NCI-H1105 treated with DMSO at 0.1 percent for 48 hours (cell line): ENCODE measurements around the gene SCAPER.
"Not testable (repeated sequence)": the region's sequence is repeated elsewhere in the genome, so short reads cannot be mapped to it uniquely, and the experiment has no call there.

Source experiments
- DNase-seq: peaks from one replicate; lab custom pipeline; 2025; lab: John Stamatoyannopoulos, UW

SCAPER gene

DNA sequence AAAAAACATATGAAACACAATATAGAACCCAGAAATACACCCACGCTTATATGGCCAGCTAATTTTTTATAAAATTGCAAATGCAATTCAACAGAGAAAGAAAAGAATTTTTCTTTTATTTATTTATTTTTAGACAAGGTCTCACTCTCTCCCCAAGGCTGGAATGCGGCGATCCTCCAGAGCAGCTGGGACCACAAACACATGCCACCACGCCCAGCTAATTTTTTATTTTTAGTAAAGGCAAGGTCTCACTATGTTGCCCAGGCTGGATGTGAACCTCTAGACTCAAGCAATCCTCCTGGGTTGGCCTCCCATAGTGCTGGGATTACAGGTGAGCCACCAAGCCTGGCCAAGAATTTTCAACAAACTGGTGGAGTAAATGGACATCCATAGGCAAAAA, 117.9 kb downstream of the SCAPER start:
- no peak for DNase-seq

DNA sequence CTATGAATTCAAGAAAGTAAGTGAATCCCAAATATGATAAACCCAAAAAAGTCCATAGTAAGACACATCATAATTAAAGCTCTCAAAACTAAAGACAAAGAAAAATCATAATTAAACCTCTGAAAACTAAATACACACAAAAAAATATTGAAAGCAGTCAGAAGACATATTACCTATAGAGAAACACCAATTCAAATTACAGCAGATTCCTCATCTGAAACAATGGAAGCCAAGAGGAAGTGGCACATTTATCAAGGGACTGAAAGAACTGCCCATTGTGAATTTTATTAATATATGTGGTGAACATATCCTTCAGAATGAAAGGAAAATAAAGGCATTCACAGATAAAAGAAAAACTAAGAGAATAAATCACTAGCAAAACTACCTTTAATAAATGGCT, 128.2 kb downstream of the SCAPER start:
- DNase-seq = no peak

DNA sequence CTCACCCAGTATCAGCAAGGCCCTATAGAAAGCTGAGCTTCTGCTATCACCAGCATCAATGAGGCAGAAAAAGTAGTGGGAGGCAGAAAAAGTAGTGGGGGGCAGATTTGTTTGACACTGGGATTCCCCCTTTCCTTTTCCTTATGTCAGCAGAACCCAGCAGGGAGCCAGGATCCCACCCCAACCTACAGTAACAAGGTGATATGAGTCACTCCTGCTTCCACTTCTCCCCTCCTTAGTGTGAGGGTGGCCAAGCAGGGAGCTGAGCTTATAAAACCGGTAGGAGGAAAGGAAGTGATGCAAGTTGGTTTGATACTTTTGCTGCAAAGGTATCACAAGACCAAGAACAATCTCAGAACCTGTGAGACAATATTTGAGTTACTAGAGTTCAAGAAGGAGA, 128.7 kb downstream of the SCAPER start:
- no peak for DNase-seq

DNA sequence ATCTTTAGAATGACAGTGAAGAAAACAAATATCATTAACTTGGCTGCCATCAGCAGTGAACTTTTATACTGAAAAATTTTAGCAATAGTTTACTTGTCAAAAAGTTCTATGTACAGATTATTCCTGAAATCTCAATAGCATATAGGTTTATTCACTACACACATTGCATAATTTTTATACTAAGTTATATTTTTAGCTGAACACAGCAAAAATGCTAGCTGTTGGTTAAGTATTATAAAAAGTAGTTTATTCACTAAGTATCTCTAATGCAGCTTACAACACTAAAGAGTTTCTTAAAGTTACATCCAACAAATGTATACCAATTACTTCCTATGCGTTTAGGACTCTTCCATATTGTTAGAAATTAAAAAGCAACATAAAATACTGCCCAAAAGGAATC, 131.9 kb downstream of the SCAPER start:
- DNase-seq = no peak

DNA sequence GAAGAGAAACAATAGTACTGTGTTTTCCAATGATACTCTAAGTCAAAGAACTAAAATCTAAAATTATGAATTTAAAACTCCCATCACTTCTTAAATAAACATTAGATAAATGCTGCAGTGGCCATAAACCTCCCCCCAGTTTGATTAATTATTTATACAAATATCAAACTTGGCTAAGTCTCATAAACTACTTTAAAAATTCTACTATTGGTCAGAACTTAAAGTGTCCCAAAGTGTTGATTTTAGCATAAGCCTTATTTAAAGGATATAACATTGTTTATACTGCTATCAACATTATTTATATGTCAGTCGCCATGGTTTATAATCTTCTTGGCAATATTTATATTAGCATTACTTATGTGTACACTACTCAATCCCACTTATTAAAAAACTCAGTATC, 132.4 kb downstream of the SCAPER start:
- no peak for DNase-seq

DNA sequence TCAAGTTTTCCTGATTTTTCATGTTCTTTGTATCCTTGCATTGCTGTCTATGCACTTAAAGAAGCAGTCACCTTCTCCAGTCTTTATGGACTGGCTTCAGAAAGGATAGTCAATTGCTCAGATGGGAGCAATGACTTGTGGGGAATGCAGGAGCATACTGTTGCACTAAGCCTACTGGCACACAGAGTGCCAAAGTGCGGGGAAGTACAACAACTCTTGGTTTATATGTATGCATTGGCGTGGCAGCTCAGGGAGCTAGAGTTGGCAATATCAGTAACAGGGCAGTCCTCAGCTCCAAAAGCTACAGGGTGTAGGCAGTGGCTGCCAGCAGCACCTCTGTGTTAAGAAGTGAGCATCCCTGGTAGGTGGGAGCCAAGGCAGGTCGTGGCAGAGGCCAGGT, 141.1 kb downstream of the SCAPER start:
- no peak for DNase-seq

DNA sequence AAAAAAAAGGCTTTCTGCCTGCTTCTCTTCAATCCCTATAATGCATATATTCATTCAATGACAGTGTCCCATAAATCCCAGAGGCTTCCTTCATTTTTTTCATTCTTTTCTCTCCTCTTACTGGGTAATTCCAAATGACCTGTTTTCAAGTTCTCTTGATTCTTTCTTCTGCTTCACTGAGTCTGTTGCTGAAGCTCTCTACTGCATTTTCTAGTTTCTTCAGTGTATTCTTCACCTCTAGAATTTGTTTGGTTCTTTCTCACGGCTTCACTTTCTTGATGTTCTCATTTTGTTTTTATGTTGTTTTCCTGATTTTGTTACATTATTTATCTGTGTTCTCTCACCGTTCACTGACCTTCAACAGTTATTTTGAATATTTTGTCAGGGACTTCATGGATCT, 141.6 kb downstream of the SCAPER start:
- no peak for DNase-seq

DNA sequence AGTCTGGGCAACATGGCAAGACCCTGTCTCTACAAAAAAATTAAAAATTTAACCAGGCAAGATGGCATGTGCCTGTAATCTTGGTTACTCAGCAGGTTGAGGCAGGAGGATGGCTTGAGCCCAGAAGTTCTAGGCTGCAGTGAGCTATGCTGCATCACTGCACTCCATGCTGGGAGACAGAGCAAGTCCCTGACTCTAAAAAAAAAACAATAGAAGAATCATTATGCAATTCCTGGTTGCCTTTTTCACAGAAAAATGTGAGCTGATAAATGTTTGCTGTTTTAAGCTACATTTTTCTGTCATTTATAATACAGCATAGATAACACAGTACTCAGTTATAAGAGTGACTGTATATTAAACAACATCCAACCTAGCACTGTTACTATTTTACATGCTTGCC, 148.8 kb downstream of the SCAPER start:
- no peak for DNase-seq

DNA sequence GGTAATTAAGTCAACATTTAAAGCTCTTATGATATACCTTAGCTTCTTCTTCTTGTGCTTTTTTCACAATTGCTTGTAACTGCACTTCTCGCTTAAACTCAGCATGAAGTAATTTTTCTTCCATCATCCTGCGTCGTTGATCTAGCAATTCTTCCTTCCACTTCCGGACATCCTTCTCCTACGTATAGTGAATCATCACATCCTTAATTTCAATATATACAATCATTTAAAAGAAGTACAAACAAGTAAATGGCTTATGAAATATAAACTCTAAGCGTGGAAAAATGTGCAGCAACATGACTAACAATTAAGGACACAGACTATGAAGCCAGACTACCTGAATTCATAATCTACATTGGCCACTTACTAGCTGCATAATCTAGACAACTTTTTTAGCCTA, 151.4 kb downstream of the SCAPER start:
- DNase-seq = no peak

DNA sequence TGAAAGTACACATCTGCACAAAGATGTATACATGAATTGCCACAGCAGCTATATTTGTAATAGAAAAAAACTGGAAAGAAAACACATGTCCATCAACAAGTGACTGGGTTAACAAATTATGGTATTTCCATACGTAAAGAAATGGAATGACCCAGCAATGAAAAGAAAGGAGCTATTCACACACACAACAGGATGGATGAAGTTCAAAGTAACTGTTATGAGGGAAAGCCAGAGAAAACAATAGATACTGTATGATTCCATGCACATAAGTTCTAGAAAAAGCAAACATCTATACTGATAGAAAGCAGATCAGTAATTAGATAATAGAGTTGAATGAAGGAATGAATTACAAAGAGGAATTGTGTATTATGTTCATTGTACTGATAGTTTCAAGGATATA, 152.0 kb downstream of the SCAPER start:
- DNase-seq = no peak

DNA sequence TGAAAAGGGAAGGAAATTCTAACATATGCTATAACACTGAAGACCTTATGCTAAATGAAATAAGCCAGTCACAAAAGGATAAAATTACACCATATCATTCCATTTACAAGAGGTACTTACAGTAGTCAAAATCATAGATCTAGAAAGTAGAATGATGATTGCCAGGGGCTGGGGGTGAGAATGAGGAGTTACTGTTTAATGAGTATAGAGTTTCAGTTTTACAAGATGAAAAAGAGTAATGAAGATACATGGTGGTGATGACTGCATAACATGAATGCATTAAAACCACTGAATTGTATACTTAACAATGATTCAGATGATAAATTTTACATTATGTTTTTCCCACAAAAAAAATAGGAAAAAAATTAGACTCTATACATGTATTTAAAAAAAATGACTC, 152.6 kb downstream of the SCAPER start:
- DNase-seq = no peak

DNA sequence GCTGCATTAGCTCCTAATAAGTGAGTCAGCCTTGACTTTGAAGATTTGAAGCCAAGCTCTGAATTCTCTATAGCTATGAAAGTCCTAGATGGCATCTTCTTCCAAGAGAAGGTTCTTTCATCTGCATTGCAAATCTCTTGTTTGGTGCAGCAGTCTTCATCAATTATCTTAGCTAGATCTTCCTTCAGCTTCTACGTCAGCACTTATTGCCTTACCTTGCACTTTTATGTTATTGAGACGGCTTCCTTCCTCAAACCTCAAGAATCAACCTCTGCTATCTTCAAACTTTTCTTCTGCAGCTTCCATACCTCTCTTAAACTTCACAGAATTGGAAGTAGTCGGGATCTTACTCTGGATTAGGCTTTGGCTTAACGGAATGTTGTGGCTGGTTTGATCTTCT, 167.6 kb downstream of the SCAPER start:
- no peak for DNase-seq

DNA sequence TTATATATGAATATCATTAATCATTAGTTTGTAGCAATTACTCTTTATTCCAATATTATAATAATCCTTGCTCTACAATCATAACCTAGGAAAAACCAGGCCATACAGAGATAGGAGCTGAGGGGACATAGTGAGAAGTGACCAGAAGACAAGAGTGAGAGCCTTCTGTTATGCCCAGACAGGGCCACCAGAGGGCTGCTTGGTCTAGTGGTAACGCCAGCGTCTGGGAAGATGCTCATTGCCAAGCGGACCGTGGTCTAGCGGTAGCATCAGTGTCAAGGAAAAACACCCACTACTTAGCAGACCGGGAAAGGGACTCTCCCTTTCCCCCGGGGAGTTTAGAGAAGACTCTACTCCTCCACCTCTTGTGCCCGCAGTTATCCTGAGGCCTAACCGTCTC, 172.8 kb downstream of the SCAPER start:
- DNase-seq = not testable (repeated sequence)

DNA sequence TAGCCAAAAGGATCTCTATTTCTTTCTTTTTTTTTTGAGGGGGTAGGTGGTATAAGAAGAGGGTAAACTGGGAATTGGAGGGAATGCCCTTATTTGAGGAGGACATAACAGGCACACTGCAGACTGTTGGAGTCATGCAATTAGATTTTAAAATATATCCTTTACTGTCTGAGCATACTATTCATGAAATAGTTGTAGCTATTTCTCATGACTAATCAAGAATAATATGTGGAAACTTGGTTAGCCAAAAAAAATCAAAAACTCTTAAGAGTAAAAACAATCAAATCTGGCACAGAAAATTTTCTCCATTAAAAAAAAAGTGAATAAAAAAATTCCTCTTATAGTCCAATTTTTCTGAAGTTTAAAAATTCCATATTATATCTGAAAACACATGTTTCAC, 174.9 kb downstream of the SCAPER start:
- no peak for DNase-seq

DNA sequence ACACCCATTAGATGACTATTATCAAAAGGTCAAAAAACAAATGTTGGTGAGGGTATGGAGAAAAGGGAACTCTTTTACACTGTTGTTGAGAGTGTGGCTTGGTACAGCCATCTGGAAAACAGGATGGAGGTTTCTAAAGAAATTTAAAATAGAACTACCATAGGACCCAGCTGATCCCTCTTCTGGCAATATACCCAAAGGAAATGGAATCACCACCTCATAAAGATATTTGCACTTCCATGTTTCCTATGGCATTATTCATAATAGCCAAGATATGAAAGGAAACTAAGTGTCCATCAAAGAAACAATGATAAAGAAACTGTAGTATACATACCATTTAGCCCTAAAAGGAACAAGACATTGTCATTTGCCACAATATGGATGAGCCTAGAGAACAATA, 186.3 kb downstream of the SCAPER start:
- no peak for DNase-seq

DNA sequence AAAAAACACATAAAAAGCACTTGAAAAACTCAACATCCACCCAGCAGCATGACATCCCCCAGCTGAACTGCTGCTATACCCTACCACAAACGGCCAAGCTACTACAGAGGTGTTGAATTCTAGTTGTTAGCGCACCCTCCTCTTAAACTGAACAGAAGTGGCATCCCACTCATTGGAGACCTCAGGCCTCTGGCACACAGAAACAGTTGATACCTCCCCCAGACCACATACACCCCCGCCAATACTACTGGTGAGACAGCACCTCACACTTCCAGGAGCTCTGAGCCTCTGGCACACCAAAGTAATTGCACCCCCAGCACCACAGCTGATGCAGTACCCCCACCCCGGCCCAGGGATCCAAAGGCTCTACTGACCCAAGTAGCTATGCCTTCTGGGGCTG, 190.2 kb downstream of the SCAPER start:
- DNase-seq = no peak

DNA sequence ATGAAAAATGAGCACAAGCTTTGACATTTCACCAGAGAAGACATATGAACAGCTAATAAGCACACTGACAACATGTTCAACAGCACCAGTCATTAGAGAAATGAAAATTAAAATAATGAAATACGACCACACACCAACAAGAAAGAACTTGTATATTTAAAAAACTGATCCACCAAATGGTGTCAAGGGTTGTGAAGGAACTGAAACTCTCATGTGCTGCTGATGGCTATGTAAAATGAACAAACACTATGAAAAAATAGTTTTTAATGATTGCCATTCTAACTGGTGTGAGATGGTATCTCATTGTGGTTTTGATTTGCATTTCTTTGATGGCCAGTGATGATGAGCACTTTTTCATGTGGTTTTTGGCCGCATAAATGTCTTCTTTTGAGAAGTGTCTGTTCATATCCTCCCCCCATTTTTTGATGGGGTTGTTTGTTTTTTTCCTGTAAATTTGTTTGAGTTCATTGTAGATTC, 193.8 kb downstream of the SCAPER start:
- DNase-seq = no peak

DNA sequence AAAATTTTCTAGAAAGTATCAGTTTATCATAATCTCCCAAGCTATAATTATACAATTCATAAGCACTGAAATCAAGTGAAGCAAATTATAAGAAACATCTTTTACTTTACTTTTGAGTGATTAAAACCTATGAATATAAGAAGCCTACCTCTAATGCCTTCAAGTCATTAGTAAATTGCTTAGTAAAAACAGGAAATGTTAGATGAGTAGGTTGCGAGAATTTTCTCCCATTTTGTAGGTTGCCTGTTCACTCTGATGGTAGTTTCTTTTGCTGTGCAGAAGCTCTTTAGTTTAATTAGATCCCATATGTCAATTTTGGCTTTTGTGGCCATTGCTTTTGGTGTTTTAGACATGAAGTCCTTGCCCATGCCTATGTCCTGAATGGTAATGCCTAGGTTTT, 201.1 kb downstream of the SCAPER start:
- DNase-seq = not testable (repeated sequence)

DNA sequence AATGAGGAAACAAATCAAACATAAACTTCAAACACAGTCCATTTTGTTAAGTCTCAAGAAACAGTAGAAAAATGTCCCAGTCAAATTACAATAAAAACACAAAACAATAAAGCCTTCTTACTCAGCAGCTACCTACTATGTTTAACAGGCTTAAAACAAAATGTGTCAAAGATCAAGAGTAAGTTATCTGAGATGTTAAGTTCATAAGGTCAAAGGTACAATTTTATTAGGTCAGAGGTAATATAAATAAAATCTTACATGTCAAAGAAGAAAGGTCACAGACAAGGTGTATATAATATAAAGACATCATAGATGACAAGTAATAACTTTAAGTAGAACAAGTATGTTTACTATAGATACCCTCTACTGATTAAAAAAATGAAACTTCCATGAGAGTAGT, 208.3 kb downstream of the SCAPER start:
- no peak for DNase-seq

DNA sequence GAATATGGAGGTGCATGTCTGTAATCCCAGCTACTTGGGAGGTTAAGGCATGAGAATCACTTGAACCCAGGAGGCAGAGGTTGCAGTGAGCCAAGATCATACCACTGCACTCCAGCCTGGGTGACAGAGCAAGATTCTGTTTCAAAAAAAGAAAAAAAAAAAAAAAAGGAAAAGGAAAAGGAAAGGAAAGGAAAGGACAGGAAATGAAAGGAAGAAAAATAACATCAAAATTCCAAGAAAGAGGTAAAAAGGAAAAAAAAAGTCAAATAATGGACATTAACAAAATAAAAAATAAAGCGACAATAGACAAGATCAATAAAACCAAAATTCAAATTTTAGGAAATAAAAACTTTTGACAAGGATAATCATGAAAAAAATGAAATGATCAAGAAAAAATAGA, 212.6 kb downstream of the SCAPER start:
- not testable (repeated sequence) for DNase-seq

DNA sequence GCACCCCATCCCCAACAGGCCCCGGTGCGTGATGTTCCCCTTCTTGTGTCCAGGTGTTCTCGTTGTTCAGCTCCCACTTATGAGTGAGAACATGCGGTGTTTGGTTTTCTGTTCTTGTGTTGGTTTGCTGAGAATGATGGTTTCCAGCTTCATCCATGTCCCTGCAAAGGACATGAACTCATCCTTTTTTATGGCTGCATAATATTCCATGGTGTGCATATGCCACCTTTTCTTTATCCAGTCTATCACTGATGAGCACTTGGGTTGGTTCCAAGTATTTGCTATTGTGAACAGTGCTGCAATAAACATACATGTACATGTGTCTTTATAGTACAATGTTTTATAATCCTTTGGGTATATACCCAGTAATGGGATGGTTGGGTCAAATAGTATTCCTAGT, 217.5 kb downstream of the SCAPER start:
- not testable (repeated sequence) for DNase-seq

DNA sequence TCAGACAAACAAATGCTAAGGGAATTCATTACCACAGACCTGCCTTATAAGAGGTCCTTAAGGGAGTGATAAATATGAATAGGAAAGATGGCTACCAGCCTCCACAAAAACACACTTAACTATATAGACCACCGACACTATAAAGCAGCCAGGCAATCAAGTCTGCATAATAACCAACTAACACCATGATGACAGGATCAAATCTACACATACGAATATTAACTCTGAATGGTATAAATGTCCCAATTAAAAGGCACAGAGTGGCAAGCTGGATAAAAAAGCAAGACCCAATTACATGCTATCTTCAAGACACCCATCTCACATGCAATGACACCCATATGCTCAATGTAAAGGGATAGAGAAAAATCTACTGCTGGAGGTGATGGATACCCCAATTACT, 221.1 kb downstream of the SCAPER start:
- no peak for DNase-seq

DNA sequence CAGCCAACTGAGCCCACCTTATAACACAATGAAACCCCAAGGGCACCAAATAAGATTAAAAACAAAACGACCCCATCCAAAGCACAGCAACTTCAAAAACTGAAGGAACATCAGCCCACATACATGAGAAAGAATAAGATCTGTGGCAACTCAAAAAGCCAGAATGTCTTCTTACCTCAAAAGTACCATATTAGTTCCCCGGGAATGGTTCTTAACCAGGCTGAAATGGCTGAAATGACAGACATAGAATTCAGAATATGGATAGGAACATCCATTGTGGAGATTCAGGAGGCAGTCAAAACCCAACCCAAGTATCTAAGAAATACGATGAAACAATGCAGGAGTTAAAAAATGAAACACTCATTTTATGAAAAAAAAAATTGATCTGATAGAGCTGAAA, 222.3 kb downstream of the SCAPER start:
- DNase-seq = no peak

DNA sequence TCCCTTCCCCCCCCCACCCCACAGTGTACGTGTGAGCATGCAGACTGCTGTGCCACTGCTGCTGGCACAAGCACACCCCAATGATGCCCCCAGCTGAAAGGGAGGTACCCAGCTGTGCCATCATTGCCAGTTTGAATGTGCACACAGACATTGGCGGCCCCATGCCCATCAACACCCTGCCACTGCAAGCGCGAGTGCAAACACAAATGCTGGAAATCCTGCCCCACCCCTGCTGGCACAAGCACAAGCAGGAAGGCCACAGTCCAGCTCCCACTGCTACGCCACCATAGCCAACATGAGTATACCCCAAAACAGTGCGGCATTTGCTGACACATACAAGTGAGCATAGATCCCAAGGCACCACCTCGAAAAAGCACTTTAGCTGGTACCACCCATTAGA, 222.9 kb downstream of the SCAPER start:
- no peak for DNase-seq

DNA sequence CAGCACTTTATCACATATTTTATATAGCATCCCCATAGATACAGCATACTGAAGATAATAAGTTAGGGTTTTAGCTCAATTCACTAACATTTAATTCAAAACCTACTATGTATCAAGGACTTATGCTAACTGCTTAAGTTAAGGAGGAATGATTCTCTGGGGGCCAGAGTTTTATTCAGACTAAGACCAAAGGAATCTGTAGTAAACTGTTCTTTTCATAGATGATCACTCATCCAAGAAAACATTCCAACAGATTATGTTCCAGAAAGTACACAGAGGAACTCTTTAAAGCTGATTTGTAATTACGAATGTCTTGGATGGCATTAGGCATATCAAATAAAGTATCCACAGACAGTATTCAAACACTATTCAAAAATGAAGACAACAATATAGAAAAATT, 226.4 kb downstream of the SCAPER start:
- DNase-seq = no peak
